Measurements from ENCODE around the gene WFIKKN1. TPM values are rescaled to one million over a fixed set of nuclear protein-coding genes. Genes with fewer than 3 reads are reported as not detected.

The WFIKKN1 gene
- total and polyA plus RNA-seq, 2 of the 13 experiments (the other 11 are each of a cell fraction or from before 2014, with no cell fraction given): 1.7 to 4.9 TPM

GRCh38 chr16:586645-587590 is 43.9 kb upstream of the WFIKKN1 start:
- CTCF ChIA-PET (ENCODE audit: low intra/inter-chr PET ratio, low total read pairs): no interaction called here
- H3K36me3 ChIP-seq (replicated peaks in 1 of 2; ENCODE audit: control insufficient read depth in 1 of 2, insufficient read depth in 2 of 2, low read length in 2 of 2): no peaks in the 10 kb centered on the region
- peaks cover 47% of the 10 kb centered on the region for H3K4me1 ChIP-seq (ENCODE audit: insufficient read depth, low read length)
- DNase-seq (ENCODE audit: low spot score): no peak
- H2AFZ ChIP-seq (ENCODE audit: low read length): no peak overlapping the region
- in situ Hi-C loops (cut with HindIII; ENCODE audit: extremely low pct_ligation_motif_present, low pct_unique_long_range_greater_than_20kb): no loop called here
- no TSS peak for BruUV-seq (replicated peaks)
- no peak overlapping the region for H3K27ac ChIP-seq (ENCODE audit: extremely low read length, insufficient read depth, low read length)
- 85% methylated on average over 7 of the region's 14 CpGs for WGBS (ENCODE audit: low lambda C conversion rate)
- H4K20me1 ChIP-seq (ENCODE audit: insufficient read depth, low read length): peaks cover 14% of the 10 kb centered on the region; the same call in 1 of the 2 replicates
- no peak for FAIRE-seq
- peak overlapping the region; percentile 95 for H3K4me2 ChIP-seq (ENCODE audit: low read depth, low read length)
- H3K9ac ChIP-seq (ENCODE audit: insufficient read depth, low read depth, low read length): no peak overlapping the region
- 0 out of 6 replicates have a peak overlapping the region, but pooled peaks of 1 of the 3 experiments have one; percentile 19 for H3K4me3 ChIP-seq (replicated peaks in 1 of 3; ENCODE audit: insufficient read depth in 1 of 3, low read depth in 2 of 3, low read length in 3 of 3)
- no peaks in the 10 kb centered on the region for H3K9me3 ChIP-seq (ENCODE audit: low read length)
- H3K79me2 ChIP-seq (ENCODE audit: insufficient read depth, low read length): peaks cover 25% of the 10 kb centered on the region
- POLR2A ChIA-PET: interaction anchor here (1.0 kb wide), 2 partner anchors 28 to 42 kb away, joined by 3 read pairs; no protein-coding TSS in a partner anchor
- intact Hi-C loops (cut with micrococcal nuclease; ENCODE audit: unreplicated experiment): loop anchor here (10.0 kb wide), 1 partner anchor 58 kb away; the partner anchor contains the start of genes MCRIP2 and WDR90
- H3K27me3 ChIP-seq (ENCODE audit: control insufficient read depth in 1 of 2, insufficient read depth in 2 of 2, low read length in 2 of 2): no peaks in the 10 kb centered on the region
- no peak for ATAC-seq
- TF ChIP-seq CBX5 (CRISPR knock-in tag; IDR thresholded peaks at IDR 0.05; ENCODE audit: borderline replicate concordance): no peak
- TF ChIP-seq, protein P1, sequence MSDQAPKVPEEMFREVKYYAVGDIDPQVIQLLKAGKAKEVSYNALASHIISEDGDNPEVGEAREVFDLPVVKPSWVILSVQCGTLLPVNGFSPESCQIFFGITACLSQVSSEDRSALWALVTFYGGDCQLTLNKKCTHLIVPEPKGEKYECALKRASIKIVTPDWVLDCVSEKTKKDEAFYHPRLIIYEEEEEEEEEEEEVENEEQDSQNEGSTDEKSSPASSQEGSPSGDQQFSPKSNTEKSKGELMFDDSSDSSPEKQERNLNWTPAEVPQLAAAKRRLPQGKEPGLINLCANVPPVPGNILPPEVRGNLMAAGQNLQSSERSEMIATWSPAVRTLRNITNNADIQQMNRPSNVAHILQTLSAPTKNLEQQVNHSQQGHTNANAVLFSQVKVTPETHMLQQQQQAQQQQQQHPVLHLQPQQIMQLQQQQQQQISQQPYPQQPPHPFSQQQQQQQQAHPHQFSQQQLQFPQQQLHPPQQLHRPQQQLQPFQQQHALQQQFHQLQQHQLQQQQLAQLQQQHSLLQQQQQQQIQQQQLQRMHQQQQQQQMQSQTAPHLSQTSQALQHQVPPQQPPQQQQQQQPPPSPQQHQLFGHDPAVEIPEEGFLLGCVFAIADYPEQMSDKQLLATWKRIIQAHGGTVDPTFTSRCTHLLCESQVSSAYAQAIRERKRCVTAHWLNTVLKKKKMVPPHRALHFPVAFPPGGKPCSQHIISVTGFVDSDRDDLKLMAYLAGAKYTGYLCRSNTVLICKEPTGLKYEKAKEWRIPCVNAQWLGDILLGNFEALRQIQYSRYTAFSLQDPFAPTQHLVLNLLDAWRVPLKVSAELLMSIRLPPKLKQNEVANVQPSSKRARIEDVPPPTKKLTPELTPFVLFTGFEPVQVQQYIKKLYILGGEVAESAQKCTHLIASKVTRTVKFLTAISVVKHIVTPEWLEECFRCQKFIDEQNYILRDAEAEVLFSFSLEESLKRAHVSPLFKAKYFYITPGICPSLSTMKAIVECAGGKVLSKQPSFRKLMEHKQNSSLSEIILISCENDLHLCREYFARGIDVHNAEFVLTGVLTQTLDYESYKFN (CRISPR knock-in tag; conservative IDR thresholded peaks at IDR 0.05): no peak
- peak; percentile 95 for TF ChIP-seq AGO1 (IDR thresholded peaks at IDR 0.05; ENCODE audit: low read depth, low read length, poor library complexity, severe bottlenecking)
- TF ChIP-seq HNF4G (IDR thresholded peaks at IDR 0.05; ENCODE audit: borderline replicate concordance, low read depth, low read length): no peak
- no peak for TF ChIP-seq HNF4G (CRISPR knock-in tag; IDR thresholded peaks at IDR 0.05; ENCODE audit: borderline replicate concordance, low read depth)
- 0 out of 2 replicates have a peak, but pooled peaks have one; percentile 40 for TF ChIP-seq NFE2L1 (CRISPR knock-in tag; IDR thresholded peaks at IDR 0.05; ENCODE audit: borderline replicate concordance)
- no peak for TF ChIP-seq HOXA5 (CRISPR knock-in tag; IDR thresholded peaks at IDR 0.05)
- TF ChIP-seq, protein P2, sequence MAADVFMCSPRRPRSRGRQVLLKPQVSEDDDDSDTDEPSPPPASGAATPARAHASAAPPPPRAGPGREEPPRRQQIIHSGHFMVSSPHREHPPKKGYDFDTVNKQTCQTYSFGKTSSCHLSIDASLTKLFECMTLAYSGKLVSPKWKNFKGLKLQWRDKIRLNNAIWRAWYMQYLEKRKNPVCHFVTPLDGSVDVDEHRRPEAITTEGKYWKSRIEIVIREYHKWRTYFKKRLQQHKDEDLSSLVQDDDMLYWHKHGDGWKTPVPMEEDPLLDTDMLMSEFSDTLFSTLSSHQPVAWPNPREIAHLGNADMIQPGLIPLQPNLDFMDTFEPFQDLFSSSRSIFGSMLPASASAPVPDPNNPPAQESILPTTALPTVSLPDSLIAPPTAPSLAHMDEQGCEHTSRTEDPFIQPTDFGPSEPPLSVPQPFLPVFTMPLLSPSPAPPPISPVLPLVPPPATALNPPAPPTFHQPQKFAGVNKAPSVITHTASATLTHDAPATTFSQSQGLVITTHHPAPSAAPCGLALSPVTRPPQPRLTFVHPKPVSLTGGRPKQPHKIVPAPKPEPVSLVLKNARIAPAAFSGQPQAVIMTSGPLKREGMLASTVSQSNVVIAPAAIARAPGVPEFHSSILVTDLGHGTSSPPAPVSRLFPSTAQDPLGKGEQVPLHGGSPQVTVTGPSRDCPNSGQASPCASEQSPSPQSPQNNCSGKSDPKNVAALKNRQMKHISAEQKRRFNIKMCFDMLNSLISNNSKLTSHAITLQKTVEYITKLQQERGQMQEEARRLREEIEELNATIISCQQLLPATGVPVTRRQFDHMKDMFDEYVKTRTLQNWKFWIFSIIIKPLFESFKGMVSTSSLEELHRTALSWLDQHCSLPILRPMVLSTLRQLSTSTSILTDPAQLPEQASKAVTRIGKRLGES (CRISPR knock-in tag; IDR thresholded peaks at IDR 0.05; ENCODE audit: borderline replicate concordance): no peak
- no peak for TF ChIP-seq ZNF121 (CRISPR knock-in tag; IDR thresholded peaks at IDR 0.05)
- TF ChIP-seq, protein P3, sequence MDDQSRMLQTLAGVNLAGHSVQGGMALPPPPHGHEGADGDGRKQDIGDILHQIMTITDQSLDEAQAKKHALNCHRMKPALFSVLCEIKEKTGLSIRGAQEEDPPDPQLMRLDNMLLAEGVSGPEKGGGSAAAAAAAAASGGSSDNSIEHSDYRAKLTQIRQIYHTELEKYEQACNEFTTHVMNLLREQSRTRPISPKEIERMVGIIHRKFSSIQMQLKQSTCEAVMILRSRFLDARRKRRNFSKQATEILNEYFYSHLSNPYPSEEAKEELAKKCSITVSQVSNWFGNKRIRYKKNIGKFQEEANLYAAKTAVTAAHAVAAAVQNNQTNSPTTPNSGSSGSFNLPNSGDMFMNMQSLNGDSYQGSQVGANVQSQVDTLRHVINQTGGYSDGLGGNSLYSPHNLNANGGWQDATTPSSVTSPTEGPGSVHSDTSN (CRISPR knock-in tag; IDR thresholded peaks at IDR 0.05; ENCODE audit: borderline replicate concordance): no peak
- TF ChIP-seq ZNF614 (CRISPR knock-in tag; IDR thresholded peaks at IDR 0.05; ENCODE audit: borderline replicate concordance): no peak
- TF ChIP-seq SAFB2 (CRISPR knock-in tag; IDR thresholded peaks at IDR 0.05; ENCODE audit: borderline replicate concordance, low read depth): peak; percentile 44; the same call in 1 of the 2 replicates
